Ascending aorta (tissue), 2 donors: ENCODE results near the gene NRGN. TPM values are rescaled to one million over a fixed set of nuclear protein-coding genes. Genes with fewer than 3 reads are reported as not detected.

Experiments used
- DNase-seq, 2 donors: peaks; one replicate each; pipeline ENCODE4 v3.0.0-alpha.2; 2019; ENCODE audit warnings: low spot score in 2 of 2
- H3K27ac ChIP-seq, 2 donors: fragments of 200-600 bp; sonication (generic); one replicate each; pipeline ENCODE4 v1.5.1; 2016 to 2017; ENCODE audit warnings: mild to moderate bottlenecking in 1 of 2
- H3K27me3 ChIP-seq: fragments of 200-600 bp; sonication (generic); one replicate; pipeline ENCODE4 v1.5.1; 2017
- H3K36me3 ChIP-seq, 2 donors: fragments of 200-600 bp; sonication (generic); one replicate each; pipeline ENCODE4 v1.5.1; 2016
- H3K4me1 ChIP-seq, 2 donors: fragments of 200-600 bp; sonication (generic); one replicate each; pipeline ENCODE4 v1.5.1; 2016 to 2017; ENCODE audit warnings: mild to moderate bottlenecking in 1 of 2
- H3K4me3 ChIP-seq, 2 donors: fragments of 200-600 bp; sonication (generic); one replicate each; pipeline ENCODE4 v1.5.1; 2016 to 2017; ENCODE audit warnings: mild to moderate bottlenecking in 1 of 2
- H3K9me3 ChIP-seq, 2 donors: fragments of 200-600 bp; sonication (generic); one replicate each; pipeline ENCODE4 v1.5.1; 2016
- CTCF ChIP-seq, 3 experiments: fragments of 200-600 bp in 2 of 3; fragments of 450-650 bp in 1 of 3; sonication (generic) in 2 of 3; IDR thresholded peaks; one replicate each; pipeline ENCODE4 v1.5.1; 2016 to 2019; ENCODE audit warnings: antibody characterized with exemption in 3 of 3, mild to moderate bottlenecking in 1 of 3, moderate library complexity in 1 of 3
- intact Hi-C: fragments of 100-400 bp; cut with DNase I; formaldehyde crosslinking; loops from one replicate; pipeline ENCODE4 v1.15.1; 2023
- total RNA-seq: library from RNA; depleted of rRNA; stranded (reverse); fragments of >200 nt; gene quantifications from one replicate; pipeline ENCODE4 v1.1.0, GENCODE V29; 2016

NRGN gene
- total RNA-seq, 1 donor from 2014 or later: 5.3 TPM

GRCh38 chr11:124753624-124754023, 13.9 kb downstream of the NRGN start:
- H3K4me3 ChIP-seq: no peak overlapping the region
- no peaks in the 10 kb centered on the region for H3K27me3 ChIP-seq
- H3K9me3 ChIP-seq: no peaks in the 10 kb centered on the region
- TF ChIP-seq CTCF (IDR thresholded peaks at IDR 0.05): no peak
- no peak for DNase-seq
- peaks cover 0 to 3% of the 10 kb centered on the region in 2 donors for H3K36me3 ChIP-seq
- intact Hi-C loops: no loop called here
- H3K27ac ChIP-seq: no peak overlapping the region
- peaks cover 0 to 2% of the 10 kb centered on the region in 2 donors for H3K4me1 ChIP-seq

GRCh38 chr11:124754309-124754708, 14.6 kb downstream of the NRGN start:
- DNase-seq: no peak
- intact Hi-C loops: no loop called here

GRCh38 chr11:124754710-124755109, 15.0 kb downstream of the NRGN start:
- no peak for DNase-seq
- H3K9me3 ChIP-seq: no peaks in the 10 kb centered on the region
- peaks cover 0 to 3% of the 10 kb centered on the region in 2 donors for H3K36me3 ChIP-seq
- H3K27ac ChIP-seq: no peak overlapping the region
- no peak overlapping the region for H3K4me3 ChIP-seq
- intact Hi-C loops: no loop called here
- no peaks in the 10 kb centered on the region for H3K27me3 ChIP-seq
- peaks cover 3 to 7% of the 10 kb centered on the region in 2 donors for H3K4me1 ChIP-seq
- TF ChIP-seq CTCF (IDR thresholded peaks at IDR 0.05): no peak

More at GRCh38 chr11:124754309-124754708, 14.6 kb downstream of the NRGN start:
- Histone ChIP-seq H3K27ac (no peak overlapping the region), H3K9me3 (no peaks in the 10 kb centered on the region), H3K4me3 (no peak overlapping the region), H3K36me3 (peaks cover 0 to 3% of the 10 kb centered on the region in 2 donors), H3K27me3 (no peaks in the 10 kb centered on the region), H3K4me1 (peaks cover 3 to 7% of the 10 kb centered on the region in 2 donors)
- TF ChIP-seq CTCF (IDR thresholded peaks at IDR 0.05): no peak

GRCh38 chr11:124756033-124756752, 16.5 kb downstream of the NRGN start:
- Histone ChIP-seq H3K9me3 (no peaks in the 10 kb centered on the region), H3K27ac (no peak overlapping the region), H3K4me1 (peaks cover 3 to 11% of the 10 kb centered on the region in 2 donors), H3K36me3 (peaks cover 0 to 3% of the 10 kb centered on the region in 2 donors), H3K27me3 (no peaks in the 10 kb centered on the region), H3K4me3 (no peak overlapping the region)
- intact Hi-C loops: no loop called here
- TF ChIP-seq CTCF (IDR thresholded peaks at IDR 0.05): no peak
- no peak for DNase-seq

GRCh38 chr11:124756753-124757227, 17.0 kb downstream of the NRGN start:
- no peak overlapping the region for H3K4me3 ChIP-seq
- peaks cover 3 to 11% of the 10 kb centered on the region in 2 donors for H3K4me1 ChIP-seq
- intact Hi-C loops: no loop called here
- no peak for DNase-seq
- H3K27ac ChIP-seq: no peak overlapping the region
- peaks cover 0 to 3% of the 10 kb centered on the region in 2 donors for H3K36me3 ChIP-seq
- no peak for TF ChIP-seq CTCF (IDR thresholded peaks at IDR 0.05)
- no peaks in the 10 kb centered on the region for H3K9me3 ChIP-seq
- H3K27me3 ChIP-seq: no peaks in the 10 kb centered on the region
